ENCODE results near the gene TMEM218.

The TMEM218 gene

GRCh38 chr11:125140233-125140632, 28.8 kb upstream of the TMEM218 start:
- H3K4me1 Mint-ChIP-seq: peaks cover 6% of the 10 kb centered on the region
- no peaks in the 10 kb centered on the region for H3K9me3 Mint-ChIP-seq
- no peak overlapping the region for H3K27ac Mint-ChIP-seq
- H3K27me3 Mint-ChIP-seq: peaks cover 53% of the 10 kb centered on the region
- DNase-seq (no peak), ATAC-seq (no peak)
- no peak overlapping the region for H3K4me3 Mint-ChIP-seq

GRCh38 chr11:125139778-125140177, 28.4 kb upstream of the TMEM218 start:
- Mint-ChIP-seq H3K27ac (no peak overlapping the region), H3K4me1 (peaks cover 6% of the 10 kb centered on the region), H3K27me3 (peaks cover 57% of the 10 kb centered on the region), H3K9me3 (no peaks in the 10 kb centered on the region), H3K4me3 (no peak overlapping the region)
- ATAC-seq: no peak
- DNase-seq: no peak

- DNase-seq (no peak), ATAC-seq (peak; percentile 37)
- Mint-ChIP-seq H3K4me1 (peaks cover 6% of the 10 kb centered on the region), H3K9me3 (no peaks in the 10 kb centered on the region), H3K27me3 (peaks cover 57% of the 10 kb centered on the region), H3K27ac (no peak overlapping the region), H3K4me3 (no peak overlapping the region)
Observed at GRCh38 chr11:125138966-125139365, 27.5 kb upstream of the TMEM218 start.

GRCh38 chr11:125136001-125136400, 24.6 kb upstream of the TMEM218 start:
- ATAC-seq: no peak
- no peak for DNase-seq
- Mint-ChIP-seq H3K27me3 (peaks cover 64% of the 10 kb centered on the region), H3K9me3 (no peaks in the 10 kb centered on the region), H3K4me3 (no peak overlapping the region), H3K27ac (peak overlapping the region in 1 of 2 donors; percentile 66), H3K4me1 (no peaks in the 10 kb centered on the region)

- H3K27me3 Mint-ChIP-seq: peaks cover 57% of the 10 kb centered on the region
- DNase-seq: no peak
- H3K4me3 Mint-ChIP-seq: no peak overlapping the region
Observed at GRCh38 chr11:125132596-125132995, 21.2 kb upstream of the TMEM218 start.

GRCh38 chr11:125132071-125132470, 20.6 kb upstream of the TMEM218 start:
- no peak overlapping the region for H3K4me3 Mint-ChIP-seq
- DNase-seq: no peak
- ATAC-seq: no peak
- no peaks in the 10 kb centered on the region for H3K9me3 Mint-ChIP-seq
- H3K4me1 Mint-ChIP-seq: no peaks in the 10 kb centered on the region
- H3K27ac Mint-ChIP-seq: no peak overlapping the region
- peaks cover 57% of the 10 kb centered on the region for H3K27me3 Mint-ChIP-seq

More at GRCh38 chr11:125132596-125132995, 21.2 kb upstream of the TMEM218 start:
- no peak for ATAC-seq
- Mint-ChIP-seq H3K27ac (no peak overlapping the region), H3K4me1 (no peaks in the 10 kb centered on the region), H3K9me3 (no peaks in the 10 kb centered on the region)

GRCh38 chr11:125129316-125129993, 18.0 kb upstream of the TMEM218 start:
- Mint-ChIP-seq H3K27me3 (peaks cover 61% of the 10 kb centered on the region), H3K4me1 (no peaks in the 10 kb centered on the region), H3K27ac (no peak overlapping the region), H3K9me3 (no peaks in the 10 kb centered on the region), H3K4me3 (no peak overlapping the region)
- ATAC-seq (no peak), DNase-seq (no peak)

- Mint-ChIP-seq H3K27ac (no peak overlapping the region), H3K4me1 (no peaks in the 10 kb centered on the region), H3K27me3 (peaks cover 51% of the 10 kb centered on the region), H3K4me3 (no peak overlapping the region), H3K9me3 (no peaks in the 10 kb centered on the region)
- DNase-seq (no peak), ATAC-seq (no peak)
Observed at GRCh38 chr11:125128450-125128849, 17.0 kb upstream of the TMEM218 start.

- Mint-ChIP-seq H3K9me3 (no peaks in the 10 kb centered on the region), H3K27ac (no peak overlapping the region), H3K4me1 (no peaks in the 10 kb centered on the region), H3K27me3 (peaks cover 39% of the 10 kb centered on the region), H3K4me3 (no peak overlapping the region)
- ATAC-seq (no peak), DNase-seq (no peak)
Observed at GRCh38 chr11:125124618-125124992, 13.2 kb upstream of the TMEM218 start.

GRCh38 chr11:125123947-125124617, 12.7 kb upstream of the TMEM218 start:
- Mint-ChIP-seq H3K9me3 (no peaks in the 10 kb centered on the region), H3K27me3 (peaks cover 39% of the 10 kb centered on the region), H3K4me1 (no peaks in the 10 kb centered on the region), H3K27ac (no peak overlapping the region), H3K4me3 (peak overlapping the region in 1 of 2 donors; percentile 7)
- DNase-seq: peak in 1 of 2 donors; percentile 40
- ATAC-seq: peak; percentile 74

GRCh38 chr11:125123194-125123946, 11.9 kb upstream of the TMEM218 start:
- no peaks in the 10 kb centered on the region for H3K9me3 Mint-ChIP-seq
- no peak for ATAC-seq
- no peak overlapping the region for H3K27ac Mint-ChIP-seq
- peaks cover 40% of the 10 kb centered on the region for H3K27me3 Mint-ChIP-seq
- DNase-seq: no peak
- H3K4me1 Mint-ChIP-seq: no peaks in the 10 kb centered on the region
- no peak overlapping the region for H3K4me3 Mint-ChIP-seq

- DNase-seq (no peak), ATAC-seq (no peak)
- Mint-ChIP-seq H3K9me3 (peaks cover 2 to 11% of the 10 kb centered on the region in 2 donors), H3K4me1 (peaks cover under 1% of the 10 kb centered on the region), H3K4me3 (no peak overlapping the region), H3K27ac (no peak overlapping the region), H3K27me3 (peaks cover 33% of the 10 kb centered on the region)
Observed at GRCh38 chr11:125117429-125117828, 6.0 kb upstream of the TMEM218 start.

GRCh38 chr11:125114518-125114917, 3.1 kb upstream of the TMEM218 start:
- DNase-seq (no peak), ATAC-seq (no peak)
- H3K4me3 Mint-ChIP-seq: no peak overlapping the region
- peaks cover 5 to 11% of the 10 kb centered on the region in 2 donors for H3K9me3 Mint-ChIP-seq
- H3K27me3 Mint-ChIP-seq: peaks cover 23% of the 10 kb centered on the region
- H3K27ac Mint-ChIP-seq: peak overlapping the region in 1 of 2 donors; percentile 61
- peaks cover 16% of the 10 kb centered on the region for H3K4me1 Mint-ChIP-seq

GRCh38 chr11:125112208-125112604, 780 bp upstream of the TMEM218 start:
- Mint-ChIP-seq H3K4me3 (peak overlapping the region; percentile 92 to 100), H3K27ac (peak overlapping the region; percentile 84 to 99), H3K9me3 (peaks cover 5 to 11% of the 10 kb centered on the region in 2 donors), H3K4me1 (peaks cover 16% of the 10 kb centered on the region), H3K27me3 (peaks cover 7% of the 10 kb centered on the region)
- ATAC-seq (no peak), DNase-seq (no peak)

GRCh38 chr11:125111001-125111342, 454 bp downstream of the TMEM218 start:
- ATAC-seq: no peak

GRCh38 chr11:125110506-125110905, 920 bp downstream of the TMEM218 start:
- DNase-seq: no peak
- H3K9me3 Mint-ChIP-seq: peaks cover 5 to 11% of the 10 kb centered on the region in 2 donors
- peak overlapping the region in 1 of 2 donors; percentile 99 for H3K27ac Mint-ChIP-seq
- H3K27me3 Mint-ChIP-seq: no peaks in the 10 kb centered on the region
- ATAC-seq: no peak
- peak overlapping the region; percentile 92 to 100 for H3K4me3 Mint-ChIP-seq
- H3K4me1 Mint-ChIP-seq: peaks cover 24% of the 10 kb centered on the region

More at GRCh38 chr11:125111001-125111342, 454 bp downstream of the TMEM218 start:
- H3K27ac Mint-ChIP-seq: peak overlapping the region; percentile 81 to 99
- peak in 1 of 2 donors; percentile 12 for DNase-seq
- H3K4me1 Mint-ChIP-seq: peaks cover 20% of the 10 kb centered on the region
- no peaks in the 10 kb centered on the region for H3K27me3 Mint-ChIP-seq
- peaks cover 5 to 11% of the 10 kb centered on the region in 2 donors for H3K9me3 Mint-ChIP-seq
- peak overlapping the region; percentile 92 to 100 for H3K4me3 Mint-ChIP-seq

Measured in stimulated activated naive CD8-positive, alpha-beta T cell treated with anti-CD3 and anti-CD28 coated beads, Interleukin-15, amount 100 ng/mL, for 72 hours (primary cell).